PC-9 (cell line): ENCODE data around the gene GUCA2B. TPM values are rescaled to one million over a fixed set of nuclear protein-coding genes. Genes with fewer than 3 reads are reported as not detected.

Experiments
- BruUV-seq: library from RNA; stranded (reverse); fragments of 400-500 nt; replicated peaks from 2 replicates; lab custom pipeline; 2021; lab: Mats Ljungman, UMichigan
- CTCF ChIA-PET: fragments of 300-600 bp; sonication (Branson Sonifier 250); formaldehyde crosslinking; loops from one replicate; lab custom pipeline; 2022; ENCODE audit warnings: antibody characterized with exemption; lab: Charles Lee
- POLR2A ChIA-PET: fragments of 300-600 bp; sonication (Branson Sonifier 250); formaldehyde crosslinking; loops from one replicate; lab custom pipeline; 2022; ENCODE audit warnings: antibody characterized with exemption; ENCODE audit not compliant: unreplicated experiment; lab: Charles Lee
- DNase-seq, 2 experiments: peaks; one replicate each; pipeline versions ENCODE4 v3.0.0 to v3.0.0-alpha.2; 2015 to 2022; ENCODE audit warnings: mixed read lengths in 1 of 2
- H2AFZ ChIP-seq: fragments of 200-600 bp; sonication (generic); 2 replicates; pipeline ENCODE4 v1.8.1; 2017; ENCODE audit warnings: antibody characterized with exemption
- H3F3A ChIP-seq: fragments of 200-600 bp; sonication (generic); 2 replicates; pipeline ENCODE4 v1.8.1; 2017; ENCODE audit warnings: antibody characterized with exemption, mild to moderate bottlenecking, low read depth; ENCODE audit not compliant: insufficient read depth
- H3K27ac ChIP-seq: fragments of 200-600 bp; sonication (generic); 2 replicates; pipeline ENCODE4 v1.6.1; 2016; ENCODE audit warnings: mixed run types
- H3K27me3 ChIP-seq: fragments of 200-600 bp; sonication (generic); 2 replicates; pipeline ENCODE4 v1.6.1; 2016; ENCODE audit warnings: low read depth, mixed run types; ENCODE audit not compliant: insufficient read depth
- H3K36me3 ChIP-seq: fragments of 200-600 bp; sonication (generic); 2 replicates; pipeline ENCODE4 v1.6.1; 2016; ENCODE audit warnings: low read depth, mixed run types
- H3K4me1 ChIP-seq: fragments of 200-600 bp; sonication (generic); replicated peaks from 2 replicates; pipeline ENCODE4 v1.6.1; 2016; ENCODE audit warnings: mixed run types; ENCODE audit not compliant: insufficient read depth
- H3K4me2 ChIP-seq: fragments of 200-600 bp; sonication (generic); 2 replicates; pipeline ENCODE4 v1.6.1; 2017; ENCODE audit warnings: mixed run types
- H3K4me3 ChIP-seq: fragments of 200-600 bp; sonication (generic); 2 replicates; pipeline ENCODE4 v1.6.1; 2016; ENCODE audit warnings: mixed run types
- H3K79me2 ChIP-seq: fragments of 200-600 bp; sonication (generic); 2 replicates; pipeline ENCODE4 v1.6.1; 2017; ENCODE audit warnings: low read depth, mixed run types
- H3K9me2 ChIP-seq: fragments of 200-600 bp; sonication (generic); 2 replicates; pipeline ENCODE4 v1.8.1; 2017; ENCODE audit warnings: mild to moderate bottlenecking; ENCODE audit not compliant: insufficient read depth
- H3K9me3 ChIP-seq: fragments of 200-600 bp; sonication (generic); 2 replicates; pipeline ENCODE4 v1.8.1; 2016; ENCODE audit warnings: low read depth; ENCODE audit not compliant: insufficient read depth
- H4K20me1 ChIP-seq: fragments of 200-600 bp; sonication (generic); 2 replicates; pipeline ENCODE4 v1.8.1; 2017; ENCODE audit not compliant: insufficient read depth
- EZH2 ChIP-seq: fragments of 200-600 bp; sonication (generic); IDR thresholded peaks from 2 replicates; pipeline ENCODE4 v1.8.0; 2017; ENCODE audit warnings: antibody characterized with exemption, low read depth
- intact Hi-C: fragments of 100-400 bp; cut with micrococcal nuclease; formaldehyde crosslinking; loops from one replicate; pipeline ENCODE4 v1.10.0; 2022; ENCODE audit not compliant: unreplicated experiment
- total RNA-seq: library from RNA; stranded (reverse); gene quantifications from 2 replicates; pipeline ENCODE4 v1.2.3, GENCODE V29; 2021
- TF ChIP-seq, protein P1 (sequence below): fragments of 200-600 bp; sonication (generic); conservative IDR thresholded peaks from 2 replicates; pipeline ENCODE4 v1.6.1; 2017; ENCODE audit warnings: mixed run types, antibody characterized with exemption, mild to moderate bottlenecking, moderate library complexity

The GUCA2B gene
- total RNA-seq, 1 experiment from 2014 or later = not detected

DNA sequence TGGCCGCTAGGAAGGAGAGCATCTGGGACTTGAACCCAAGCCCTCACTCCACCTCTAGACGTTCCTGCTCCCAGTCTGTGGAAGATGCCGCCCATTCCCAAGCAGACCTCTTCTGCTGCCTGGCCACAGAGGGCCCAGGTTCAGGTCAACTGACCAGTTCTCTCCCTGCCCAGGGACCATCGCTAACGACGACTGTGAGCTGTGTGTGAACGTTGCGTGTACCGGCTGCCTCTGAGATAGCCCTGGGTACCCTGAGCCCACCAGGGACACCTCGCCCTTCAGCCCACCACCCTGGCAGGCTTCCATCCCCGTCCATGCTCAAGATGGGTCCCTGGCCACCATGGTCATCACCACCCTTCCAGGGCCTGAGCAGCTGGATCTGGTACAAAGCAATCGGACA lies 2.2 kb downstream of the GUCA2B start:
- peaks cover 9% of the 10 kb centered on the region; the same call in 1 of the 2 replicates for H3F3A ChIP-seq
- ChIA-PET POLR2A (no interaction called here), CTCF (no interaction called here)

DNA sequence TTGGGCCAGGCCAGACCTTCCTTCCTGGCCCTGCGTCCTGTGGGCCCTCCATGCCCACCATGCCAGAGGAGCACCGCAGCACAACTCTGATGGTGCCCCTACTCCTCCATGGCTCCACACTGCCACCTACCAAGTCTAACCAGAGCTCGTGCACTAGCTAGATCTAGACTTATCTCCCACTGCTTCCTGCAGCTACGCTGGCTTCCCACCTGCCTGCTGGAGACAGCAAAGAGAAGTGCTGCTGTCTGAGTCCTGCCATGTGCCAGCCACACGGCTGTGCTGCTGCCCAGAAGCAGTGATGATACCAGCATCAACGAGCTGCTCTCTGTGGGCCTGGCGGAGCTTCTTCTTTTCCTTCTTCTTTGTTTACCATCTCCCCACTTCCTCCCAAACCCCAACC lies 4.5 kb downstream of the GUCA2B start:
- POLR2A ChIA-PET = no interaction called here
- H3F3A ChIP-seq = peaks cover under 1% of the 10 kb centered on the region; the same call in 1 of the 2 replicates

More for the DNA sequence above, 2.2 kb downstream of the GUCA2B start:
- Histone ChIP-seq H4K20me1 (no peaks in the 10 kb centered on the region), H3K27ac (no peak overlapping the region), H3K4me3 (no peak overlapping the region), H3K36me3 (no peaks in the 10 kb centered on the region), H3K4me1 (peaks cover 15% of the 10 kb centered on the region), H3K27me3 (no peaks in the 10 kb centered on the region), H3K9me3 (no peaks in the 10 kb centered on the region), H3K79me2 (no peaks in the 10 kb centered on the region), H3K4me2 (no peak overlapping the region), H2AFZ (no peak overlapping the region), H3K9me2 (no peaks in the 10 kb centered on the region)
- intact Hi-C loops = no loop called here
- TF ChIP-seq, protein P1, sequence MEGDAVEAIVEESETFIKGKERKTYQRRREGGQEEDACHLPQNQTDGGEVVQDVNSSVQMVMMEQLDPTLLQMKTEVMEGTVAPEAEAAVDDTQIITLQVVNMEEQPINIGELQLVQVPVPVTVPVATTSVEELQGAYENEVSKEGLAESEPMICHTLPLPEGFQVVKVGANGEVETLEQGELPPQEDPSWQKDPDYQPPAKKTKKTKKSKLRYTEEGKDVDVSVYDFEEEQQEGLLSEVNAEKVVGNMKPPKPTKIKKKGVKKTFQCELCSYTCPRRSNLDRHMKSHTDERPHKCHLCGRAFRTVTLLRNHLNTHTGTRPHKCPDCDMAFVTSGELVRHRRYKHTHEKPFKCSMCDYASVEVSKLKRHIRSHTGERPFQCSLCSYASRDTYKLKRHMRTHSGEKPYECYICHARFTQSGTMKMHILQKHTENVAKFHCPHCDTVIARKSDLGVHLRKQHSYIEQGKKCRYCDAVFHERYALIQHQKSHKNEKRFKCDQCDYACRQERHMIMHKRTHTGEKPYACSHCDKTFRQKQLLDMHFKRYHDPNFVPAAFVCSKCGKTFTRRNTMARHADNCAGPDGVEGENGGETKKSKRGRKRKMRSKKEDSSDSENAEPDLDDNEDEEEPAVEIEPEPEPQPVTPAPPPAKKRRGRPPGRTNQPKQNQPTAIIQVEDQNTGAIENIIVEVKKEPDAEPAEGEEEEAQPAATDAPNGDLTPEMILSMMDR = no peak
- TF ChIP-seq EZH2 = no peak
- DNase-seq = no peak
- no TSS peak for BruUV-seq

DNA sequence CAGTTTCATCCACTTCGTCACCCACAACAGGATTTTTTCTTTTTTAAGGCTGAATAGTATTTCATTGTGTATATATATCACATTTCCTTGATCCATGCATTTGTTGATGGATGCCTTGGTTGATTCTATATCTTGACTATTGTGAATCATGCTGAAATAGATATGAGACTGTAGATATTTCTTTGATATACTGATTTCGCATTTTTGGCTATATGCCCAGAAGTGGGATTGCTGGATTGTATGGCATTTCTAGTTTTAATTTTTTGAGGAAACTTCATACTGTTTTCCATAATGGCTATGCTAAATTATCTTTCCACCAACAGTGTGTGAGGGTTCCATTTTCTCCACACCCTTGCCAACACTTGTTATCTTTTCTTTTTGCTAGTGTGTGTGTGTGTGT lies 5.0 kb downstream of the GUCA2B start:
- Histone ChIP-seq H2AFZ (no peak overlapping the region), H3K27me3 (no peaks in the 10 kb centered on the region), H3K4me1 (no peaks in the 10 kb centered on the region), H3K4me3 (no peak overlapping the region), H3K9me2 (no peaks in the 10 kb centered on the region), H3K4me2 (no peak overlapping the region), H3K36me3 (no peaks in the 10 kb centered on the region), H3F3A (no peaks in the 10 kb centered on the region), H3K9me3 (no peaks in the 10 kb centered on the region), H3K79me2 (no peaks in the 10 kb centered on the region), H3K27ac (no peak overlapping the region), H4K20me1 (no peaks in the 10 kb centered on the region)
- POLR2A ChIA-PET = no interaction called here
- TF ChIP-seq, protein P1 = no peak
- no peak for TF ChIP-seq EZH2
- intact Hi-C loops = no loop called here
- CTCF ChIA-PET = no interaction called here
- BruUV-seq = no TSS peak
- no peak for DNase-seq

More for the DNA sequence above, 4.5 kb downstream of the GUCA2B start:
- Histone ChIP-seq H3K27me3 (no peaks in the 10 kb centered on the region), H3K9me3 (no peaks in the 10 kb centered on the region), H3K4me3 (no peak overlapping the region), H3K4me1 (peaks cover 1% of the 10 kb centered on the region), H3K36me3 (no peaks in the 10 kb centered on the region), H2AFZ (no peak overlapping the region), H3K9me2 (no peaks in the 10 kb centered on the region), H3K79me2 (no peaks in the 10 kb centered on the region), H4K20me1 (no peaks in the 10 kb centered on the region), H3K27ac (no peak overlapping the region), H3K4me2 (no peak overlapping the region)
- no peak for TF ChIP-seq EZH2
- TF ChIP-seq, protein P1 = no peak
- intact Hi-C loops = no loop called here
- DNase-seq = no peak
- BruUV-seq = no TSS peak
- CTCF ChIA-PET = no interaction called here
